ENCODE data around the gene KBTBD13.

DNA sequence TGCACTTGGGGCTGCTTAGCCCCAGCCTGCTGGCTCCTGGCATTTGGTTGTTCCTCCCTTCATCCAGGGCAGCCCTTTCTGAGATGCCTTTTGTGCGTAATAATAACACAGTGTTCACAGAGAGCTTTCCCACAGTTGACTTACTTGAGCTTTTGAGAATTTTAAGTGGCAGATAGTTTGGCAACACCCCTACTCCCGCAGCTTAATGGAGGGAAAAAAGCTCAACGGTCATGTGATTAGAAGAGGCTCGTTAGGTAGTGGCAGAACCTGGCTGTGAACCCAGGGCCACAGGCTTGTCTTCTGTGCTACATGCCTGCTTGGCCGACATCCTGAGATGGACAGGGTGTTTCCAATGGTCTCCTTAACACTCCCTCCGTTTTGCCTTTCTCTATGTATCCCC, 4.7 kb downstream of the KBTBD13 start:
- no peak for TF ChIP-seq POLR2A (IDR thresholded peaks at IDR 0.05)
- TF ChIP-seq, protein P1, sequence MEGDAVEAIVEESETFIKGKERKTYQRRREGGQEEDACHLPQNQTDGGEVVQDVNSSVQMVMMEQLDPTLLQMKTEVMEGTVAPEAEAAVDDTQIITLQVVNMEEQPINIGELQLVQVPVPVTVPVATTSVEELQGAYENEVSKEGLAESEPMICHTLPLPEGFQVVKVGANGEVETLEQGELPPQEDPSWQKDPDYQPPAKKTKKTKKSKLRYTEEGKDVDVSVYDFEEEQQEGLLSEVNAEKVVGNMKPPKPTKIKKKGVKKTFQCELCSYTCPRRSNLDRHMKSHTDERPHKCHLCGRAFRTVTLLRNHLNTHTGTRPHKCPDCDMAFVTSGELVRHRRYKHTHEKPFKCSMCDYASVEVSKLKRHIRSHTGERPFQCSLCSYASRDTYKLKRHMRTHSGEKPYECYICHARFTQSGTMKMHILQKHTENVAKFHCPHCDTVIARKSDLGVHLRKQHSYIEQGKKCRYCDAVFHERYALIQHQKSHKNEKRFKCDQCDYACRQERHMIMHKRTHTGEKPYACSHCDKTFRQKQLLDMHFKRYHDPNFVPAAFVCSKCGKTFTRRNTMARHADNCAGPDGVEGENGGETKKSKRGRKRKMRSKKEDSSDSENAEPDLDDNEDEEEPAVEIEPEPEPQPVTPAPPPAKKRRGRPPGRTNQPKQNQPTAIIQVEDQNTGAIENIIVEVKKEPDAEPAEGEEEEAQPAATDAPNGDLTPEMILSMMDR (IDR thresholded peaks at IDR 0.05): no peak

All from Peyer's patch (tissue), 4 donors.